Measurements from ENCODE around the gene ZMYND15.

ZMYND15 gene

DNA sequence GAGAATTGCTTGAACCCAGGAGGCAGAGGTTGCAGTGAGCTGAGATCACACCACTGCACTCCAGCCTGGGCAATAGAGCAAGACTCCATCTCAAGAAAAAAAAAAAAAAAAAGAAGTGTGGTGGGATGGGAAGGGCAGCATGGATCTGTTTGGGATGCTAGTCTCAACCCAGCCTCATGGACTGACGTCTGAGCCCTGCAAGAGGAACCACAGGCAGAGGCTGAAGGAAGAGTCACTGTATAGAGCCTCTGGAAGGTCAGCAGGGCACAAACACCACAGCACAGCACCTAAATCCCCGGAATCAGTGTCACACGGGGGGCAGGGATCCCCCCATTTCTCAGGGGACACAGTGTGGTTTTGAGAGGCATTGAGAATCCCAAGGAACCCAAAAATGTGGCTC is 11.0 kb downstream of the ZMYND15 start:
- TF ChIP-seq, protein P1, sequence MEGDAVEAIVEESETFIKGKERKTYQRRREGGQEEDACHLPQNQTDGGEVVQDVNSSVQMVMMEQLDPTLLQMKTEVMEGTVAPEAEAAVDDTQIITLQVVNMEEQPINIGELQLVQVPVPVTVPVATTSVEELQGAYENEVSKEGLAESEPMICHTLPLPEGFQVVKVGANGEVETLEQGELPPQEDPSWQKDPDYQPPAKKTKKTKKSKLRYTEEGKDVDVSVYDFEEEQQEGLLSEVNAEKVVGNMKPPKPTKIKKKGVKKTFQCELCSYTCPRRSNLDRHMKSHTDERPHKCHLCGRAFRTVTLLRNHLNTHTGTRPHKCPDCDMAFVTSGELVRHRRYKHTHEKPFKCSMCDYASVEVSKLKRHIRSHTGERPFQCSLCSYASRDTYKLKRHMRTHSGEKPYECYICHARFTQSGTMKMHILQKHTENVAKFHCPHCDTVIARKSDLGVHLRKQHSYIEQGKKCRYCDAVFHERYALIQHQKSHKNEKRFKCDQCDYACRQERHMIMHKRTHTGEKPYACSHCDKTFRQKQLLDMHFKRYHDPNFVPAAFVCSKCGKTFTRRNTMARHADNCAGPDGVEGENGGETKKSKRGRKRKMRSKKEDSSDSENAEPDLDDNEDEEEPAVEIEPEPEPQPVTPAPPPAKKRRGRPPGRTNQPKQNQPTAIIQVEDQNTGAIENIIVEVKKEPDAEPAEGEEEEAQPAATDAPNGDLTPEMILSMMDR (IDR thresholded peaks at IDR 0.05; ENCODE audit: low read depth, low read length, missing control alignments) = no peak
- DNase-seq (ENCODE audit: extremely low read depth, low read depth) = no peak
- H3K4me3 ChIP-seq (replicated peaks; ENCODE audit: low read depth, low read length) = no peak overlapping the region

DNA sequence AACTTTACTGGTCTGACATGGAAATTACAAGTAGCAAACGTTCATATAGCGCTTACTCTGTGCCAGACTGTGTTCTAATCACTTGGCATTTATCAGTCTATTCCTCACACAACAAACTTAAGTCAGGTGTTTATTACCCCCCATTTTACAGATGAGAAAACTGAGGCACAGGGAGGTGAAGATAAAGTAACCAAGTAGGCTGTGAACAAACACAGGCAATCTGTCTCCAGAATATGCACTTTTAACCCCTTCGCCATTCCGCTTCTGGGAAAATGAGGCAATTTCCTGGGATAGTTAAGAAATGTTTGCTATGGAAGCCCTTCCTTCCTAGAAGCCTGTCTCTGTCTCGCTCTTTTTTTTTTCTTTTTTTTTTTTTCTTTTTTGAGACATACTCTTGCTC is 12.3 kb downstream of the ZMYND15 start:
- no peak for DNase-seq (ENCODE audit: extremely low read depth, low read depth)

DNA sequence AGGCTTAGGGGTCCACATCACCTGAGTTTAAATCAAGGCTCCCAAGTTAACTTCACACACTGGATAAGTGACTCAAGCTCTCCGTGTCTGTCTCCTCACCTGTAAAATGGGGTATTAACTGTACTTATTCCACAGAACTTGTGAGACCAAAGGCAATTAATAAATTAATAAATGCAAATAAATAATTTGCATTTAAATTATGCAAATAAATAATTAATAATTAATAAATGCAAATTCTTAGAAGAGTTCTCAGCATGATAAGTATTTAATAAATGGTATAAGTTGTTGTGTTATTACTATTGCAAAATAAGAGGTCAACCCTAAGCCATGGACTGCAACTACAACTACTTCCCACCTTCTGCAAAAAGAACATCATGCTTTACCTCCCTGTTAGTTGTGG is 13.8 kb downstream of the ZMYND15 start:
- TF ChIP-seq, protein P1 (IDR thresholded peaks at IDR 0.05; ENCODE audit: low read depth, low read length, missing control alignments) = no peak
- no peak for DNase-seq (ENCODE audit: extremely low read depth, low read depth)
- H3K4me3 ChIP-seq (replicated peaks; ENCODE audit: low read depth, low read length) = no peak overlapping the region

More for the DNA sequence above, 12.3 kb downstream of the ZMYND15 start:
- H3K4me3 ChIP-seq (replicated peaks; ENCODE audit: low read depth, low read length) = no peak overlapping the region
- TF ChIP-seq, protein P1 (IDR thresholded peaks at IDR 0.05; ENCODE audit: low read depth, low read length, missing control alignments) = no peak

DNA sequence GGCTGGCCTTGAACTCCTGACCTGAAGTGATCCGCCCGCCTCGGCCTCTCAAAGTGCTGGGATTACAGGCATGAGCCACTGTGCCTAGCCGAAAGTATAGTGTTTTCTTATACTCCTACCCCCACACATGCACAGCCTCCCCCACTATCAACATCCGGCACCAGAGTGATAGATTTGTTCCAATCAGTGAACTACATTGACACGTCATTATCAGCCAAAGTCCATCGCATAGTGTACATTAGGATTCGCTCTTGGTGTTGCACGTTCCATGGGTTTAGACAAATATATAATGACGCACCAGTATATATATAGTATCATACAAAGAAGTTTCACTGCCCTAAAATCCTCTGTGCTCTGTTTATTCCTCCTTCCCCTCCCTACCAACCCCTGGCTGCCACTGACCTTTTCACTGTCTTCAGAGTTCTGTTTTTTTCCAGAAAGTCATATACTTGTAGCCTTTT is 20.2 kb downstream of the ZMYND15 start:
- H3K4me3 ChIP-seq (replicated peaks; ENCODE audit: low read depth, low read length) = no peak overlapping the region
- TF ChIP-seq, protein P1 (IDR thresholded peaks at IDR 0.05; ENCODE audit: low read depth, low read length, missing control alignments) = no peak
- no peak for DNase-seq (ENCODE audit: extremely low read depth, low read depth)

DNA sequence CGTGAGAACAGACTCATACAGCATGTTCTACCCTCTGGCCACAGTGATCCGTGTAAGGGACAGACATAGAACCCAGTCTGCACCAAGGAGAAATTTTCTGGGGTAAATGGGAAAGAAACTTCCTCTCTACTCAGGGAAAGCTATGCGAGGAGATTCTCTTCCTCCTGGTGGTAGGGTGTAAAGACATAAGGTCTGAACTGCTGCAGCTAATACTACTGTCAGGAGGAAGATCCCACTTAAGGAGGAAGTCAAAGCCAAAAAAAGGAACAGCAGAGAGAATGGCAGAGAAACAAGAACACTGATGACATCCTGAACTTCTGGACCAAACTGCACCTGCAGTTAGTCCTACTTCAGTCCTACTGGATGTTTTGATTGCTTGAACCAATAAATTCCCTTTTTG is 25.0 kb downstream of the ZMYND15 start:
- DNase-seq (ENCODE audit: extremely low read depth, low read depth) = no peak
- H3K4me3 ChIP-seq (replicated peaks; ENCODE audit: low read depth, low read length) = no peak overlapping the region
- TF ChIP-seq, protein P1 (IDR thresholded peaks at IDR 0.05; ENCODE audit: low read depth, low read length, missing control alignments) = no peak

DNA sequence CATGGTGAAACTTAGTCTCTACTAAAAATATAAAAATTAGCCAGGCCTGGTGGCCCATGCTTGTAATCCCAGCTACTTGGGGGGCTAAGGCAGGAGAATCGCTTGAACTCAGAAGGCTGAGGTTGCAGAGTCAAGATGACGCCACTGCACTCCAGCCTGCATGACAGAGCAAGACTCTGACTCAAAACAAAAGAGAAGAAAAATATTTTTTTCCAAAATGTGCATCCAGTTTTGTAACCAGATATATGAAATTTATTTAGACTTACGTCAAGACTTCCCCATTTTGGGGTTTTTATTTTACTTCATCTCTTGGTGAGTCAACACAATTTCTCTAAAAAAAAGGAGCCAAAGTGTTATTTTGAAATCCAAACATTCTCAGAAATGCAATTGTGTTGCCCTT is 26.6 kb downstream of the ZMYND15 start:
- H3K4me3 ChIP-seq (replicated peaks; ENCODE audit: low read depth, low read length) = no peak overlapping the region
- TF ChIP-seq, protein P1 (IDR thresholded peaks at IDR 0.05; ENCODE audit: low read depth, low read length, missing control alignments) = no peak
- no peak for DNase-seq (ENCODE audit: extremely low read depth, low read depth)

DNA sequence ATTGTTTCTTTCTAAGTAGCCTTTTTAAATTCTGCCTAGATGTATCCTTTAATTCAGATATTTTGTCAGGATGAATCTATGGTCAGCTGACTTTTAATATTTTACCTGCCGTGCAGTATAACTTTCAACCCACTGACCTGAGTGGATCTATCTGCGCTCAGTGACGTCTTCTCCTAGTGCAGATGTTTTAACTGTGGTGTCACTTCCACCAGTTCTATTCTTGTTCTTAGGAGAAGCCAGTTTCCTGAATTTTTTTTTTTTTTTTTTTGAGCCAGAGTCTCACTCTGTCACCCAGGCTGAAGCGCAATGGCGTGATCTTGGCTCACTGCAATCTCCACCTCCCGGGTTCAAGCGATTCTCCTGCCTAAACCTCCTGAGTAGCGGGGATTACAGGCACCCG is 27.1 kb downstream of the ZMYND15 start:
- H3K4me3 ChIP-seq (replicated peaks; ENCODE audit: low read depth, low read length) = no peak overlapping the region
- TF ChIP-seq, protein P1 (IDR thresholded peaks at IDR 0.05; ENCODE audit: low read depth, low read length, missing control alignments) = no peak
- no peak for DNase-seq (ENCODE audit: extremely low read depth, low read depth)

Data from HFF-Myc (cell line).